Colonic mucosa (tissue), 4 donors: ENCODE data around the gene FMNL2. TPM values are rescaled to one million over a fixed set of nuclear protein-coding genes. Genes with fewer than 3 reads are reported as not detected.
"Not testable (repeated sequence)": the region's sequence is repeated elsewhere in the genome, so short reads cannot be mapped to it uniquely, and the experiment has no call there.

ENCODE experiments used
- DNase-seq: peaks from one replicate; pipeline ENCODE4 v3.0.0-alpha.2; 2020
- H3K27ac ChIP-seq: fragments of 200-600 bp; one replicate; pipeline ENCODE4 v1.8.0; 2021
- H3K27me3 ChIP-seq: fragments of 200-600 bp; one replicate; pipeline ENCODE4 v1.8.0; 2021
- H3K36me3 ChIP-seq: fragments of 200-600 bp; one replicate; pipeline ENCODE4 v1.8.0; 2021
- H3K4me1 ChIP-seq: fragments of 200-600 bp; one replicate; pipeline ENCODE4 v1.8.0; 2021; ENCODE audit warnings: mild to moderate bottlenecking
- H3K4me3 ChIP-seq: fragments of 200-600 bp; one replicate; pipeline ENCODE4 v1.8.0; 2021
- H3K9ac ChIP-seq, 2 donors: one replicate each; pipeline ENCODE4 v1.7.0; 2013; ENCODE audit warnings: control low read depth in 2 of 2, low read depth in 2 of 2, low read length in 2 of 2
- H3K9me3 ChIP-seq: fragments of 200-600 bp; one replicate; pipeline ENCODE4 v1.8.0; 2021
- intact Hi-C: fragments of 100-400 bp; cut with DNase I; formaldehyde crosslinking; loops from one replicate; pipeline ENCODE4 v1.14.1; 2022
- total RNA-seq, 2 donors: library from RNA; stranded (reverse); fragmentation: NEBNext Ultra II Directional in 1 of 2; extraction: Animal tissue kit (Norgen Biotek cat#: 25700) in 1 of 2; gene quantifications; one replicate each; pipeline ENCODE4 v1.2.1, GENCODE V29; 2021
- TF ChIP-seq, protein P1 (sequence below): fragments of 200-600 bp; IDR thresholded peaks from one replicate; pipeline ENCODE4 v1.8.0; 2022; ENCODE audit warnings: antibody characterized with exemption, mild to moderate bottlenecking
- donor health status: healthy.
- donor health status: DM: no; HTN: no; CAD: no.
- donor health status: DM: no; HTN: no; CAD: no.

Gene FMNL2
- total RNA-seq, 2 donors from 2014 or later = 10.6 to 17.5 TPM

DNA sequence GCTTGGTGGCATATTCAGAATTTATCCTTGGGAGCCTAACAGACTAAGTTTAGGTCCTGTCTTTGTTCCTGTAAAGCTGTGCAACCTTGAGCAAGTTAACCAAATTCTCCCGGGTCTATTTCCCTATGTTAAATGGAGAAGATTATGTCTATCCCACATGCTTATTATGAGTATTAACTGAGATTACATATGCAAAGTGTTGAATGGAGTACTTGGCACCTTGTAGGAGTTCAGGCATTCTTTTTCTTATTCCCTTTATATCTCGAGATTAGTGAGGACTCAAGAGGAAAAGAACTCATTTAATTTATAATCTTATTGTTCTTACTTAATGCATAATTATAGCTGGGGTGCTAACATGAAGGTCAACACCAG, 184.6 kb downstream of the FMNL2 start:
- TF ChIP-seq, protein P1, sequence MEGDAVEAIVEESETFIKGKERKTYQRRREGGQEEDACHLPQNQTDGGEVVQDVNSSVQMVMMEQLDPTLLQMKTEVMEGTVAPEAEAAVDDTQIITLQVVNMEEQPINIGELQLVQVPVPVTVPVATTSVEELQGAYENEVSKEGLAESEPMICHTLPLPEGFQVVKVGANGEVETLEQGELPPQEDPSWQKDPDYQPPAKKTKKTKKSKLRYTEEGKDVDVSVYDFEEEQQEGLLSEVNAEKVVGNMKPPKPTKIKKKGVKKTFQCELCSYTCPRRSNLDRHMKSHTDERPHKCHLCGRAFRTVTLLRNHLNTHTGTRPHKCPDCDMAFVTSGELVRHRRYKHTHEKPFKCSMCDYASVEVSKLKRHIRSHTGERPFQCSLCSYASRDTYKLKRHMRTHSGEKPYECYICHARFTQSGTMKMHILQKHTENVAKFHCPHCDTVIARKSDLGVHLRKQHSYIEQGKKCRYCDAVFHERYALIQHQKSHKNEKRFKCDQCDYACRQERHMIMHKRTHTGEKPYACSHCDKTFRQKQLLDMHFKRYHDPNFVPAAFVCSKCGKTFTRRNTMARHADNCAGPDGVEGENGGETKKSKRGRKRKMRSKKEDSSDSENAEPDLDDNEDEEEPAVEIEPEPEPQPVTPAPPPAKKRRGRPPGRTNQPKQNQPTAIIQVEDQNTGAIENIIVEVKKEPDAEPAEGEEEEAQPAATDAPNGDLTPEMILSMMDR = no peak
- Histone ChIP-seq H3K4me3 (no peak overlapping the region), H3K9ac (no peak overlapping the region), H3K27me3 (no peaks in the 10 kb centered on the region), H3K9me3 (no peaks in the 10 kb centered on the region), H3K36me3 (no peaks in the 10 kb centered on the region), H3K27ac (no peak overlapping the region), H3K4me1 (no peaks in the 10 kb centered on the region)
- DNase-seq = no peak
- intact Hi-C loops = no loop called here

DNA sequence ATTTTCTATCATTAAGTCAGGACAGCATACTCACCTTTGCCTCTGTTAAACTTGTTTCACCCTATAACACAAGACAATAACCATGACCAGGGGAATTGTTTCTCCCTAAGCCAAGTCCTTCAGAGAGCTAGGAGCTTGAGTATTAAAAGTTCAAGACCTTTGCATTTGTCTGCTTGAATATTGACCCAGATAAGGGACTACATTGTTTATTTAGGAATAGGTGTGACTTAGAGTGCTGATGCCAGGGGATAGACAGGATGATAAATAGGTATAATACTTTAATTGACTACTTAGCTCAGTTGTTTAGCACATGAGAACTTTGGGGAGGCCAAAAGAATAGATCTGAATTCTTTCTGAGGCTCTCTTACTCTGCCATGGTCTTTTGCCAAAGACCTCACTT, 185.8 kb downstream of the FMNL2 start:
- H3K36me3 ChIP-seq = no peaks in the 10 kb centered on the region
- intact Hi-C loops = no loop called here
- no peak overlapping the region for H3K27ac ChIP-seq
- H3K4me3 ChIP-seq = no peak overlapping the region
- H3K9ac ChIP-seq = no peak overlapping the region
- no peak for DNase-seq
- no peaks in the 10 kb centered on the region for H3K9me3 ChIP-seq
- TF ChIP-seq, protein P1 = no peak
- no peaks in the 10 kb centered on the region for H3K27me3 ChIP-seq
- H3K4me1 ChIP-seq = no peaks in the 10 kb centered on the region

DNA sequence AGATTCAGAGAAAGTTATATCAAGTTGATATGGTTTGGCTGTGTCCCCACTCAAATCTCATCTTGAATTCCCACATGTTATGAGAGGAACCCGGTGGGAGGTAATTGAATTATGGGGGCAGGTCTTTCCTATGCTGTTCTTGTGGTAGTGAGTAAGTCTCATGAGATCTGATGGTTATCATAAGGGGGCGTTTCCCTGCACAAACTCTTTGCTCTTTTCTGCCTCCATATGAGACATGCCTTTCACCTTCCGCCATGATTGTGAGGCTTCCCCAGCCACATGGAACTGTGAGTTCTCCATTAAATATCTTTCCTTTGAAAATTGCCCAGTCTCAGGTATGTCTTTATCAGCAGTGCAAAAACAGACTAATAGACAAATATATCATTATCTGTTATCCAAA, 187.5 kb downstream of the FMNL2 start:
- intact Hi-C loops, H3K4me3 ChIP-seq, H3K36me3 ChIP-seq, H3K9me3 ChIP-seq, H3K4me1 ChIP-seq, H3K27ac ChIP-seq, H3K27me3 ChIP-seq, H3K9ac ChIP-seq, DNase-seq: not testable (repeated sequence)

DNA sequence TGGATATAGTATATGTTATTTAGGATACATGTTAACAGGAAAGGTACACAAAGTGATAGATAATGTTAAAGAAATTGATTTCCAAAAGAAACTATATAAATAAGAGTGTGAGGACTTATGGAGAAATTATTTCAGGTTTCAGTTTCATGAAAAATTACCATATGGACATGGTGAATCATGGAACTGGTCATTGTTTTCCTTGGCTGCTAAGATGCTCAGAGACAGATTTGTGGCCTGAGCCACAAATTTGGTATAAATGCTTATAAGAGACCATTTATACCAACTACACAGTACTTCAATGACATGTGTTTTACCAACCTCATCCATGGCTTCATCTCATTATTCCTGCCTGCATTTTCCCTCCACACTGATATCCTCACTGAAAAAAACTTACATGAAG, 188.1 kb downstream of the FMNL2 start:
- DNase-seq = no peak
- no peaks in the 10 kb centered on the region for H3K27me3 ChIP-seq
- H3K9ac ChIP-seq = no peak overlapping the region
- no peaks in the 10 kb centered on the region for H3K4me1 ChIP-seq
- no peaks in the 10 kb centered on the region for H3K36me3 ChIP-seq
- H3K4me3 ChIP-seq = no peak overlapping the region
- TF ChIP-seq, protein P1 = no peak
- intact Hi-C loops = no loop called here
- H3K9me3 ChIP-seq = no peaks in the 10 kb centered on the region
- H3K27ac ChIP-seq = no peak overlapping the region

DNA sequence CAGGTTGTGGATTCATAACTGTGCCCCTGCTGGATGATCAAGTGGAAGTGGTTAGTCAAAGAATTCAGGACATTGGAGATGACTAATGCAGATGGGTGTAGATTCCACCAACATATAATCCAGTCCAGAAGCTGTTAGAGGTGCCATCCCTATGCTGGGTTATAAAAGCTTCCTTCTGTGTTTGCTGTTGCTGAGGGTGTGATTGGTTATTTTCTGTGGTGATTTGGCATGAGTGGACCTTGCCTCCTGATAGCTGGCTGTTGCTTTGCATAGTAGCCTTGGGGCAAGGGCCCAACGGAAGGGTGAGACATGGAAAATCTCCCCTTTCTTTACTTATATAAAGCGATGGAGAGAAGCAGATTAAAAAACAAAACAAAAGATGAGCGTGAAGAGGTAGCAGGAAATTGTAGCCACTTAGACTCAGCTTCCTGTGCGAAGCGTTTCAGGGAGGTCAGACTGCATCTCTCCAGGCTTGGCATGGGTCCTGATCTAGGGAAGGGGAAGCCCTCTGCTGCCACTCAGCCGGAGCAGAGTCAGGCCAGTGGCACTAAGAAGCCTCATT, 190.4 kb downstream of the FMNL2 start:
- Histone ChIP-seq H3K27me3 (no peaks in the 10 kb centered on the region), H3K36me3 (no peaks in the 10 kb centered on the region), H3K4me1 (no peaks in the 10 kb centered on the region), H3K9me3 (no peaks in the 10 kb centered on the region), H3K27ac (peak overlapping the region; percentile 65), H3K9ac (no peak overlapping the region), H3K4me3 (no peak overlapping the region)
- TF ChIP-seq, protein P1 = no peak
- DNase-seq = peak; percentile 63
- intact Hi-C loops = no loop called here

DNA sequence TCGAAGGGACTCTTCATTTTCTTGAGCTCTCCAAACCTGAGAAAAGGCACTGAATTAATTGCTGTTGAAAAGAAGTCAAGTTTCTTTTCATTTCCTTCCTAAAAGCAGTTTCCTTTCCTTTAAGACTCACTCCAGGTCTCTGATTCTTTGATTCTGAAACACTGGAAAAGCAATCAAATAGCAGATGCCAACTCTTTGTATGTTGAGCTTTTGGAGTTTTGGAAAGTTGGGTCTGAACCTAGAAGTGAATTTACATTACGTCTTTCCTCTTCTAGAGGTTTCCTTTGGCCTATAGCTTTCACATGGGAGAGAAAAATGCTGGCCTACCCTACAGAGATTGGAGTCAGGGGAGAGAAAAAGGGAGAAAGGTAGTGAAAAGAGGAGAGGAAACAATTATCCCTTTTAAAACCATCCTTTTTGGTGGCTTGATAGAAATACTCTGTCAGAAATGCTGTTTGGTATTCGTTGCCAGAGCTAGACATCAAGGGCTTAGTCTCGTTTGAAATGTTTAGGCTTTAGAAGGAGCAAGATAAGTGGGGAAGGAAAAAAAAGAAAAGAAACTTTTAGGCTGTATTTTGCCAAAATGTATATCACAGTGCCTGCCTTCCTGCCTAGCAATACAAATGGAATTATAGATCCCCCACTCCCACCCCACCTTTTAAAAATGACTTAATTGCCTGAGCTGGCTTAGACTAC, 194.6 kb downstream of the FMNL2 start:
- no peaks in the 10 kb centered on the region for H3K36me3 ChIP-seq
- no peaks in the 10 kb centered on the region for H3K9me3 ChIP-seq
- H3K27ac ChIP-seq = no peak overlapping the region
- H3K27me3 ChIP-seq = no peaks in the 10 kb centered on the region
- no peak for DNase-seq
- no peak overlapping the region for H3K4me3 ChIP-seq
- TF ChIP-seq, protein P1 = no peak
- no peak overlapping the region for H3K9ac ChIP-seq
- intact Hi-C loops = no loop called here
- H3K4me1 ChIP-seq = no peaks in the 10 kb centered on the region
